A549 treated with AZD2906 at 1 μM for 4 hours (cell line): ENCODE measurements around the gene SLC37A3. TPM values are rescaled to one million over a fixed set of nuclear protein-coding genes. Genes with fewer than 3 reads are reported as not detected.

Experiments used
- total RNA-seq: library from RNA; stranded (reverse); fragments of 200-300 nt; extraction: Qiagen RNA extraction; gene quantifications from 5 replicates; pipeline ENCODE4 v1.2.3, GENCODE V29; 2022

The SLC37A3 gene, protein sequence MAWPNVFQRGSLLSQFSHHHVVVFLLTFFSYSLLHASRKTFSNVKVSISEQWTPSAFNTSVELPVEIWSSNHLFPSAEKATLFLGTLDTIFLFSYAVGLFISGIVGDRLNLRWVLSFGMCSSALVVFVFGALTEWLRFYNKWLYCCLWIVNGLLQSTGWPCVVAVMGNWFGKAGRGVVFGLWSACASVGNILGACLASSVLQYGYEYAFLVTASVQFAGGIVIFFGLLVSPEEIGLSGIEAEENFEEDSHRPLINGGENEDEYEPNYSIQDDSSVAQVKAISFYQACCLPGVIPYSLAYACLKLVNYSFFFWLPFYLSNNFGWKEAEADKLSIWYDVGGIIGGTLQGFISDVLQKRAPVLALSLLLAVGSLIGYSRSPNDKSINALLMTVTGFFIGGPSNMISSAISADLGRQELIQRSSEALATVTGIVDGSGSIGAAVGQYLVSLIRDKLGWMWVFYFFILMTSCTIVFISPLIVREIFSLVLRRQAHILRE
- total RNA-seq = 23.0 to 30.6 TPM (median 26.6 TPM) in 5 replicates

DNA sequence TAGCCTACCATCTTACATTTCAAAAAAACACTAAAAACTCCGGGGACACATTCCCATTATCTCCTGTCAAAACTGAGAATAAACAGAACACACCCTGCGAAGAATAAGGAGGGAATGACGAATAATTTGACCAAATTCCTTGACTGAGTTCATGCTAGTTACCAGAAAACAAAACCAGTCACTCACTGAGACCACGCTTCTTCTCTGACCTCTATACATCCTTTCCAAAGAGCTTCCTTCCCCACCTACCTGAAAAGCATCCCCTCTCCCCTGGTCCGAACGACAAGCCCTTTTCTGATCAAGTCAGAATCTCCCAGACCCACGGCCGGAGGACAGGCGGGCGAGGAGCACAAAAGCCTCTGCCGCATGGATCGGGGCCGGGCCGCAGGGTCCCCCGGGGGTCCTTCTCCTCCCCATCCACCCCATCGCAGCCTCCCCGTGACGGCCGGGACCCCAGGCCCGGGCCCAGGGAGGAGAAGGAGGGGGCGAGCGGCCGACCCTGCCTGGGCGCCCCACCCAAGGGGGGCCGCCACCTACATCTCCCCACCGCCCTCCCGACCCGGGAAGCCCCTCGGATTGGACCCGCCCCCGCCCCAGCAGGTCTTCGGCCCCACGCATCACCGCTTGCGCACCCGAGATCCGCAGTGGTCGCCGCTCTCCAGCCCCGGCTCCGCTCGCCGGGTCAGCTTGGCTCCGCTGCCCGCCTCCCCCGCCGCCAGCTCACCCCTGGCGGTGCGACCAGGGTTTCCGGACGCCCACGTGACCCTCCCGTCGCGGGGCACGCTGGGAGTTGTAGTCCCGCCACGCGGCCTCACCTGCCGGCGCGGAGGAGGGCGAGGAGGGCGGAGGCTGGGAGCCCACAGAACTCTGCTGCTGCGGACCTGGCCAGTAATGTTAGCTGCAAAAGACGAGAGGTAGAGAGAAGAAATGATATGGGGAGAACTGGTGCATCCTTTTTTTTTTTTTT lies at the start of gene SLC37A3:
TSS of gene SLC37A3 (minus strand) at position 747 of the 967 bp plus-strand sequence. CDS start 16,004 bp downstream, outside the sequence.

DNA sequence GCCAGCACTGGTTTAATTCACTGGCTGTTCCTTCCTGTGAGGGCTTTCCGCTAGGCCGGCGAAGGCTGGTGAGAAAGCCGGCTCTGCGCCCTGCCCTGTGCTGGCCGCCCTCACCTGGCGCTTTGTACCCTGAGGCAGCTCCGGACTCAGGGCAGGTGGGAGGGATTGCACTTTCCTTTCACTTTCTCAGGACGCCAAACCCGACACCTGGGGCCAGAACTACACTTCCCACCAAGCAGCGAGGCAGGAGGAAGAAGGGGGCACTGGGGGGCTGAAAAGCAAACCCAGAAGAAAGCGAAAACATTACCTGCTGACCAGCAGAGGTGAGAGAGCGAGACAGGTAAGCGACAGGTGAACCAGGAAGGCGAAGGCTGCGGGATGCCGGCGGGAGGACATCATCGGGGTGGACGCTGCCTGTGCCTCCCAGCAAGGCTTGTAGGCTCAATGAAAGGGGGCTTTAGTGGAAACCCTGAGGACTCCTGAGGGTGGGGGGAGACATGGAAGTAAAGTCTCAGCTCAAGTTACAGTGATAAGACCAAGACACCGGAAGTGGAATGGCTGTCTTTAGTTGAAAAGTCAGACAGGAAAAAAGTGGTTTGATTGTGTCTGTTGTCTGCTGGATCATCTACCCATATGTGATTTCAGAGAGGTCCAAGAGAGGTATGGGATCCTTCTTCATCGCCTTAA lies 5.7 kb upstream of the SLC37A3 start, which contains the start of gene RAB19:
TSS of gene RAB19 (plus strand) at position 181 of the 687 bp plus-strand sequence. CDS start 3,589 bp downstream, outside the sequence.

Other genes starting within 250 kb of the SLC37A3 start
- gene KDM7A, start 221.5 kb downstream of the SLC37A3 start, total RNA-seq = 1.3 to 2.9 TPM (median 2.2 TPM) in 5 replicates
- gene RAB19, start 5.5 kb upstream of the SLC37A3 start, total RNA-seq = not detected in 5 replicates
- gene MKRN1, start 81.0 kb upstream of the SLC37A3 start, total RNA-seq = 49.3 to 71.5 TPM (median 53.2 TPM) in 5 replicates
- 0.45 to 0.91 TPM (median 0.68 TPM) in 5 replicates for gene DENND2A, start 242.3 kb upstream of the SLC37A3 start, total RNA-seq